Gastroesophageal sphincter (tissue), 4 donors: ENCODE data around the gene CATSPER3. TPM values are rescaled to one million over a fixed set of nuclear protein-coding genes. Genes with fewer than 3 reads are reported as not detected.

Experiments
- ATAC-seq: fragments of 150-250 bp; one replicate; pipeline ENCODE4 v1.9.1; 2016; ENCODE audit warnings: mild to moderate bottlenecking, moderate library complexity
- H3K27ac ChIP-seq, 4 donors: fragments of 200-600 bp; sonication (generic) in 3 of 4; 1 replicate in 3 of 4; 2 replicates in 1 of 4; pipeline ENCODE4 v1.5.1; 2016 to 2019
- H3K27me3 ChIP-seq: fragments of 200-600 bp; sonication (generic); one replicate; pipeline ENCODE4 v1.5.1; 2019
- H3K36me3 ChIP-seq, 2 donors: fragments of 200-600 bp; sonication (generic); one replicate each; pipeline ENCODE4 v1.5.1; 2019; ENCODE audit warnings: control low read depth in 1 of 2
- H3K4me1 ChIP-seq, 3 donors: fragments of 200-600 bp; sonication (generic); 1 replicate in 2 of 3; 2 replicates in 1 of 3; pipeline ENCODE4 v1.5.1; 2016 to 2019; ENCODE audit warnings: control low read depth in 2 of 3
- H3K4me3 ChIP-seq, 2 donors: fragments of 200-600 bp; sonication (generic); one replicate each; pipeline ENCODE4 v1.5.1; 2019; ENCODE audit warnings: mild to moderate bottlenecking in 1 of 2, moderate library complexity in 1 of 2
- H3K9me3 ChIP-seq, 3 donors: fragments of 200-600 bp; sonication (generic); one replicate each; pipeline ENCODE4 v1.5.1; 2017 to 2019; ENCODE audit warnings: control low read depth in 2 of 3
- EP300 ChIP-seq: sonication (generic); formaldehyde crosslinking; IDR thresholded peaks from one replicate; pipeline ENCODE4 v1.6.1; 2017; ENCODE audit warnings: antibody characterized with exemption, mild to moderate bottlenecking
- POLR2A ChIP-seq, 2 donors: fragments of 450-650 bp; IDR thresholded peaks; one replicate each; pipeline ENCODE4 v1.6.1; 2017; ENCODE audit warnings: antibody characterized with exemption in 2 of 2, mild to moderate bottlenecking in 2 of 2, moderate library complexity in 1 of 2
- POLR2AphosphoS5 ChIP-seq: sonication (generic); formaldehyde crosslinking; IDR thresholded peaks from one replicate; pipeline ENCODE4 v1.6.1; 2017; ENCODE audit warnings: antibody characterized with exemption
- WGBS, 2 donors: methylation state at CpG; one replicate each; pipeline ENCODE4 v1.1.5; 2018; ENCODE audit warnings: low coverage in 1 of 2; 5-methylcytosine and 5-hydroxymethylcytosine counted together
- total RNA-seq, 4 donors: library from RNA; depleted of rRNA; stranded (reverse); fragments of >200 nt; gene quantifications; one replicate each; pipeline ENCODE4 v1.1.0, GENCODE V29; 2016
- TF ChIP-seq, protein P1 (sequence below), 4 experiments: fragments of 200-600 bp in 2 of 4; fragments of 450-650 bp in 2 of 4; sonication (generic) in 1 of 4; IDR thresholded peaks; one replicate each; pipeline ENCODE4 v1.5.1; 2017 to 2019; ENCODE audit warnings: antibody characterized with exemption in 4 of 4, mild to moderate bottlenecking in 2 of 4, moderate library complexity in 2 of 4

The CATSPER3 gene
- total RNA-seq, 4 donors from 2014 or later: 0.62 to 0.78 TPM; not detected in 2

DNA sequence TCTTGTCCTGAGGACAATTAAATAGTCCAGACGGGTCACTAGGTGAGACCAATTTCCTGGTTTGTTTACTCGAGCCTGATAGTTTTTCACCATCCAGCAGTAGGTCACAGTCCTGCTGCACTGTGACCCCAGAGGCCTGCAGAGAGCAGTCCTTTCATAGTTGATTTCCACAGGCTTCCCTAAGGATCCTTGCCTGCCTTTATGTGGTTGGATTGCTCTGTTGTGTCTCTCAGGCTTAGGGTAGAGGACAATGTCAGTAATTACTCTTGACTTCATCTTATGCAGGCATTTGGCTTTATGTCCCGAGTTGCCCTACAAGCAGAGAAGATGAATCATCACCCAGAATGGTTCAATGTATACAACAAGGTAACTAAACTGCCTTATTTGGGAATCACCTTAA is 9.0 kb upstream of the CATSPER3 start:
- 25 to 54% methylated on average over 2 to 3 of the region's 3 CpGs for WGBS, 2 donors
- Histone ChIP-seq H3K36me3 (peaks cover 0 to 32% of the 10 kb centered on the region in 2 donors), H3K9me3 (peaks cover 0 to 11% (median 0%) of the 10 kb centered on the region in 3 donors), H3K27me3 (no peaks in the 10 kb centered on the region), H3K4me1 (peaks cover 0 to 14% (median 0%) of the 10 kb centered on the region in 3 donors), H3K27ac (no peak overlapping the region), H3K4me3 (no peak overlapping the region)
- no peak for ATAC-seq
- TF ChIP-seq, protein P1, sequence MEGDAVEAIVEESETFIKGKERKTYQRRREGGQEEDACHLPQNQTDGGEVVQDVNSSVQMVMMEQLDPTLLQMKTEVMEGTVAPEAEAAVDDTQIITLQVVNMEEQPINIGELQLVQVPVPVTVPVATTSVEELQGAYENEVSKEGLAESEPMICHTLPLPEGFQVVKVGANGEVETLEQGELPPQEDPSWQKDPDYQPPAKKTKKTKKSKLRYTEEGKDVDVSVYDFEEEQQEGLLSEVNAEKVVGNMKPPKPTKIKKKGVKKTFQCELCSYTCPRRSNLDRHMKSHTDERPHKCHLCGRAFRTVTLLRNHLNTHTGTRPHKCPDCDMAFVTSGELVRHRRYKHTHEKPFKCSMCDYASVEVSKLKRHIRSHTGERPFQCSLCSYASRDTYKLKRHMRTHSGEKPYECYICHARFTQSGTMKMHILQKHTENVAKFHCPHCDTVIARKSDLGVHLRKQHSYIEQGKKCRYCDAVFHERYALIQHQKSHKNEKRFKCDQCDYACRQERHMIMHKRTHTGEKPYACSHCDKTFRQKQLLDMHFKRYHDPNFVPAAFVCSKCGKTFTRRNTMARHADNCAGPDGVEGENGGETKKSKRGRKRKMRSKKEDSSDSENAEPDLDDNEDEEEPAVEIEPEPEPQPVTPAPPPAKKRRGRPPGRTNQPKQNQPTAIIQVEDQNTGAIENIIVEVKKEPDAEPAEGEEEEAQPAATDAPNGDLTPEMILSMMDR (IDR thresholded peaks at IDR 0.05): no peak
- TF ChIP-seq POLR2A (IDR thresholded peaks at IDR 0.05): no peak
- TF ChIP-seq EP300: no peak
- no peak for TF ChIP-seq POLR2AphosphoS5

DNA sequence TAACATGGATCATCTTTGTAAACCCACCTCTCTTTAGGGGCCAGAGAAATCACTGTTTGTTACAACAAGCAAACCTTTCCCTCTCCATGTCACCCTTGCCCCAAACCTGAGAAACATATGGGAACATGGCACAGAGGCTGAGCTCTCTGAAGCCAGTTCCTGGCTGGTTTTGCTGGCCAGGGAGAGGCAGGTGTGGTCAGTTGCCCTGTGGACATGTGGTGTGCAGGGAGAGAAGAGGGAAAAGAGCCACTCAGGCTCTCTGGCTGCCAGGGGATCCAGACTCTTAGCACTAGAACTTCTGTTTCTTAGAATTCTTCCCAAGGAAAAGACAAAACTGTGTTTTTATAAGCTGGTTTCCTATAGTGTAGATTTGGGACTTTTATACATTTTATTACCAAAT is 4.6 kb upstream of the CATSPER3 start:
- H3K4me3 ChIP-seq: no peak overlapping the region
- H3K4me1 ChIP-seq: peaks cover 0 to 14% (median 0%) of the 10 kb centered on the region in 3 donors
- H3K27me3 ChIP-seq: no peaks in the 10 kb centered on the region
- H3K27ac ChIP-seq: no peak overlapping the region
- H3K36me3 ChIP-seq: peaks cover 0 to 56% of the 10 kb centered on the region in 2 donors
- H3K9me3 ChIP-seq: no peaks in the 10 kb centered on the region
- TF ChIP-seq POLR2AphosphoS5: no peak
- no peak for TF ChIP-seq POLR2A (IDR thresholded peaks at IDR 0.05)
- ATAC-seq: no peak

GRCh38 chr5:134964359-134965270 is 3.1 kb upstream of the CATSPER3 start:
- Histone ChIP-seq H3K4me1 (no peaks in the 10 kb centered on the region), H3K9me3 (no peaks in the 10 kb centered on the region), H3K27me3 (no peaks in the 10 kb centered on the region), H3K27ac (no peak overlapping the region), H3K4me3 (no peak overlapping the region), H3K36me3 (peaks cover 0 to 56% of the 10 kb centered on the region in 2 donors)
- ATAC-seq: no peak
- TF ChIP-seq POLR2A (IDR thresholded peaks at IDR 0.05) (no peak), POLR2AphosphoS5 (no peak), EP300 (no peak)
- TF ChIP-seq, protein P1 (IDR thresholded peaks at IDR 0.05): no peak
- 80 to 86% methylated on average over 9 to 11 of the region's 12 CpGs for WGBS, 2 donors

DNA sequence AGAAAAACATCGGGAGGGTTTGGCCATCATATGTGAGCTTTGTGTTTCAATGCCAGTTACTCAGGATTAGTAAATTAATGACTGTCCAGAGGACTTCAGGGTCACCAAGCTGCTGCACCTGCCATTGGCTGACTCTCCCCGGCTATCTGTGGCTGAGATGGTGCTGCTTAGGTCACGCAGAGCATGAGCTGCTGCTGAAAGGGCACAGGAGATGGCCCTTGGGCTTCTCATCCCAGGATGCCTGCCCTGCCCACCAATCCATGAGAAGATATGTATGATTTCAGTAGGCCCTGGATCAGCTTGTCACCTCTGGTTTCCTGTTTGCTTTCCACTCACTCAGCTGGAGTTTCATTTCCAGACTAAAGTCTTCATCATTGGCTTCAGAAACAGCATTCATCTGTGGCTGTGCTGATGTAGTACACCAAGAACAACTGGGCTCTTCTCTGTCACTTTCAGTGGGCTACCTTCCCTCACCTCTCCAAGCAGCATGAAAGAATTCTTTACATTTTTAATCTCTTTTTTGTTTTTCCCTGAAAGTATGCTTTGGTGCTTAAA is 2.4 kb upstream of the CATSPER3 start:
- no peak overlapping the region for H3K27ac ChIP-seq
- TF ChIP-seq, protein P1 (IDR thresholded peaks at IDR 0.05): no peak
- no peak for TF ChIP-seq POLR2AphosphoS5
- TF ChIP-seq EP300: no peak
- no peak for TF ChIP-seq POLR2A (IDR thresholded peaks at IDR 0.05)
- H3K27me3 ChIP-seq: no peaks in the 10 kb centered on the region
- H3K9me3 ChIP-seq: no peaks in the 10 kb centered on the region
- ATAC-seq: no peak
- 70 to 86% methylated on average over 2 of the region's 3 CpGs for WGBS, 2 donors
- H3K36me3 ChIP-seq: peaks cover 0 to 62% of the 10 kb centered on the region in 2 donors
- no peaks in the 10 kb centered on the region for H3K4me1 ChIP-seq
- H3K4me3 ChIP-seq: no peak overlapping the region

GRCh38 chr5:134968055-134968454 is 348 bp downstream of the CATSPER3 start:
- ATAC-seq: no peak
- peaks cover 0 to 41% of the 10 kb centered on the region in 2 donors for H3K36me3 ChIP-seq
- no peaks in the 10 kb centered on the region for H3K4me1 ChIP-seq
- WGBS, 2 donors: 83 to 100% methylated on average over 3 of the region's 3 CpGs
- no peak overlapping the region for H3K4me3 ChIP-seq
- no peaks in the 10 kb centered on the region for H3K9me3 ChIP-seq
- TF ChIP-seq POLR2AphosphoS5 (no peak), EP300 (no peak), POLR2A (IDR thresholded peaks at IDR 0.05) (no peak)
- TF ChIP-seq, protein P1 (IDR thresholded peaks at IDR 0.05): no peak
- H3K27ac ChIP-seq: no peak overlapping the region
- no peaks in the 10 kb centered on the region for H3K27me3 ChIP-seq
